ENCODE data around the gene NEU4.
"Not testable (repeated sequence)": the region's sequence is repeated elsewhere in the genome, so short reads cannot be mapped to it uniquely, and the experiment has no call there.

The NEU4 gene

GRCh38 chr2:241808721-241809382 is at the start of gene NEU4:
Gene NEU4 (plus strand): TSS chr2:241809193. CDS start chr2:241814485, 5,292 bp downstream.
- DNase-seq (ENCODE audit: low spot score) = no peak

- not testable (repeated sequence) for DNase-seq (ENCODE audit: low spot score)
Observed at GRCh38 chr2:241759893-241760292, 49.1 kb upstream of the NEU4 start.

- no peak for DNase-seq (ENCODE audit: low spot score)
Observed at GRCh38 chr2:241760301-241760771, 48.7 kb upstream of the NEU4 start.

GRCh38 chr2:241762321-241762932 is 46.6 kb upstream of the NEU4 start:
- no peak for DNase-seq (ENCODE audit: low spot score)

GRCh38 chr2:241762933-241763369 is 46.0 kb upstream of the NEU4 start:
- peak; percentile 87 for DNase-seq (ENCODE audit: low spot score)

GRCh38 chr2:241763551-241764274 is 45.3 kb upstream of the NEU4 start:
- DNase-seq (ENCODE audit: low spot score) = peak; percentile 37

GRCh38 chr2:241764275-241765241 is 44.4 kb upstream of the NEU4 start:
- no peak for DNase-seq (ENCODE audit: low spot score)

GRCh38 chr2:241767464-241768250 is 41.3 kb upstream of the NEU4 start:
- no peak for DNase-seq (ENCODE audit: low spot score)

- DNase-seq (ENCODE audit: low spot score) = no peak
Observed at GRCh38 chr2:241768251-241768711, 40.7 kb upstream of the NEU4 start.

GRCh38 chr2:241768850-241769249 is 40.1 kb upstream of the NEU4 start:
- no peak for DNase-seq (ENCODE audit: low spot score)

- no peak for DNase-seq (ENCODE audit: low spot score)
Observed at GRCh38 chr2:241769819-241770184, 39.2 kb upstream of the NEU4 start.

GRCh38 chr2:241770185-241770935 is 38.6 kb upstream of the NEU4 start:
- no peak for DNase-seq (ENCODE audit: low spot score)

- DNase-seq (ENCODE audit: low spot score) = no peak
Observed at GRCh38 chr2:241770936-241771285, 38.1 kb upstream of the NEU4 start.

GRCh38 chr2:241771286-241772062 is 37.5 kb upstream of the NEU4 start:
- no peak for DNase-seq (ENCODE audit: low spot score)

- peak; percentile 47 for DNase-seq (ENCODE audit: low spot score)
Observed at GRCh38 chr2:241772063-241772499, 36.9 kb upstream of the NEU4 start.

GRCh38 chr2:241773511-241774418 is 35.2 kb upstream of the NEU4 start:
- no peak for DNase-seq (ENCODE audit: low spot score)

GRCh38 chr2:241774419-241775222 is 34.4 kb upstream of the NEU4 start:
- DNase-seq (ENCODE audit: low spot score) = no peak
